ENCODE results near the gene TLX1.
"Not testable (repeated sequence)": the region's sequence is repeated elsewhere in the genome, so short reads cannot be mapped to it uniquely, and the experiment has no call there.

The TLX1 gene

GRCh38 chr10:101154506-101154905 lies 23.4 kb downstream of the TLX1 start:
- not testable (repeated sequence) for DNase-seq

GRCh38 chr10:101155896-101156295 lies 24.8 kb downstream of the TLX1 start:
- no peak for DNase-seq

DNA sequence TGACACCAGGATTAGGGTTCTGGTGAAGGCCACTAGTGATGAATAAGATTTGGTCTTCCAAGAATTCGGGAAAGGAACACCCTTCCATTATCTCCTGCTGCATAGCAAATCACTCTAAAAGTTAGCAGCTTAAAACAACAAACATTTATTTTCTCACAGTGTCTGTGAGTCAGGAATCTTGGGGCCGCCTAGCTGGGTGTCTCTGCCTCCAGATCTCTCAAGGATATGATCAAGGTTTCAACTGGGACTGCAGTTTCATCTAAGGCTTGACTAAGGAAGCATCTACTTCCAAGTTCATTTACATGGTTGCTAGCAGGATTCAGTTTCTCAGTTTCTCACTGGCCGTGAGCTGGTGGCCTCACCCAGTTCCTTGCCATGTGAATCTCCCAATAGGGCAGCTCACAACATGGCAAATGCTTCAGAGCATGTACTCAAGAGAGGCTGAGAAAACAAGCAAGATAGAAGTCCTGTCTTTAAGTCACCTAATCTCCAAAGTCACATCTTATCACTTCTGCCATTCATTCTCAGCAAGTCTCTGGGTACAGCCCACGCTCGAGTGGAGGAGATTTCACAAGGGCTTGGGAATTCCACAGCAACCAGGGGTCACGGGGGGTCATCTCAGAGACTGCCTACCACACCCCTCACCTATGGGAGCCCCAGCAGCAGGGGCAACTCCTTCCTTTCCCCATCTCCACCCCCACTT lies 26.8 kb downstream of the TLX1 start:
- DNase-seq: no peak

GRCh38 chr10:101158459-101159058 lies 27.5 kb downstream of the TLX1 start:
- DNase-seq: no peak

DNA sequence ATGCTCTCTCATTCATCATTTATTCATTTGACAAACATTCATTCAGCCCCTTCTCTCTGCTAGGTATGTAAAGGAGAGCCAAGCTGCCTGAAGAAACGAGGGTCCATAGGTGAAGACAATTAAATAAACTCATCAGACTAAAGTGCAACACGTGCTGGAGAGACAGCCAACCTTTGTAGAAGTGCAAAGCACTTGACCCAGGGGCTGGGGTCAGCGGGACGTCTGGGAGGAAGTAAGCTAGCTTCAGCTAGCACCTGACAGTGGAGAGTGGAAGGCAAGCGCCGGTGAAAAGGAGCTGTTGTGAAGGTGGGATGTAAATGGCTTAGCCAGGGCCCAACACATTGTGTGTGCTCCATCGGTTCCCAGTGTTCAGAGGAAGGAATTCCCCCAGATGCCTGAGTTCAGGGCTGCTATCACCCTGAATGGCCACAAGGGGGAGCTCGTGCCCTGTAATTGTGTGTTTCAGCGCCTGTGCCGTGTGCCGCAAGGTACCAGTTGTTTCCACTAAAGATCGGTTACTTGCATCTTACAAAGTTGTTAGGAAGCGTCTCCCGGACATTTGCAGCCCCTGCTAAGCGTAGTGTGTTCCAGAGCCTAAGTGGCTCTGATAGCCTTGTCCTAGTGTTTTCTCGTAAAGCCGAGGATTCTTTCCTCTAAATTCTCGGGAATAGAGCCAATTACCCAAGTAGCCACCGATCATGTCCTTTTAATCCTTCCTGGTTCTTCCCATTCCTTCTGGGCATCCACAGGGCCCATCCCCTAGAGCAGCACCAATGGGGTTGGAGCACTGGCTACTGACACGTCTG lies 30.6 kb downstream of the TLX1 start:
- DNase-seq: peak; percentile 91 to 95

GRCh38 chr10:101162677-101163076 lies 31.6 kb downstream of the TLX1 start:
- no peak for DNase-seq

DNA sequence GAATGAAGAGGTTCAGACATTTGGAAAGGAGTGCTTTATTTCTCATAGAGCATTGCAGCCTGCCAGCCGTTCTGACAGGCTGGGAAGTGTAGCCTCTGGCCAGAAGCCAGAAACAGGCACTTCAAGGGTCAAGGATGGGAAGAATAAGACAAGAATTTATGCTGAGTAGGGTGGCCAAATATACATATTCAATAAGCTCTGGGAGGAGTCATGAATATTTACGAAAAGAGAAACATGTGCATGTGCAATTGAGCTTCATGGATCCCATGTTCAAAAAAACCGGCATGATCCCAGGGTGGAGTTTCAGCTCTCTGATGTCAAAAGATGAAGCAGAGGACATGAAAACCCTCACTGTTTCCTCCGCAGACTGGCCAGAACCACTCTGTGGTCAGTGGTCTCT lies 32.9 kb downstream of the TLX1 start:
- DNase-seq: no peak

- no peak for DNase-seq
Observed at GRCh38 chr10:101165736-101166135, 34.6 kb downstream of the TLX1 start.

DNA sequence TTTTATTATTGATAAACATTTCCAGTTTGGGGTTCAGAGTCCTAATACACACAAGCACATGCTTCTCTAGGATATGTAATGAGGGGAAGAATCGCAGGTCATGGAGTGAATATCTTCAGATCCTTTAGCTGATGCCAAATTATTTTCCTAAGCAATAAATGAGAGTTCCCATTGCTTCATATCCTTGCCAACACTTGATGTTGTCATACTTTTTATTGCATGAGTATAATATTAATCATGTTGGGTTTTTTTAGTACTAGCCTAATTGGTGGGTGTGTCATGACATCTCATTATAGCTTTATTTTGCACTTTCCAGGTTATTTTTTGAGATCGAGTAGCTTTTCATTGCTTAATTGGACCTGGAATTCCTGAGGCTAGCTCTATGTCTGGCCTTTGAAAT lies 35.3 kb downstream of the TLX1 start:
- no peak for DNase-seq

DNA sequence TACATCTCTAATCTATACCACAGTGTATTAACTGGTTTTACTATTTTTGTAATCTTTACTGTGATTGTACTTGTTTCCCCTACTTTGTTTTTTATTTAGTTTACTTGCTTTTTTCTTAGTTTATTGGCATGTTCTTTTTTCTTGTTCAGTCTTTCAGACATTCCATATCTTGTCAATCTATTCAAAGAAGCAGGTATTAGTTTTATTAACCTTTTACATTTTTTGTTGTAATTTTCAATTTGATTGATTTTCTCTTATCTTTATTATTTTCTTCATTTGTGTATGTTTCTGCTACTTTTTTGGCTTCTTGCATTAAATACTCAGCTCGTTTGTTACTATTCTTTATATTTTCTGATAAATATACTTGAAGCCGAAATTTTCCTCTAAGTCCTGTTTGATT lies 41.6 kb downstream of the TLX1 start:
- DNase-seq: no peak

- DNase-seq: no peak
Observed at GRCh38 chr10:101174319-101174718, 43.2 kb downstream of the TLX1 start.

GRCh38 chr10:101176577-101176976 lies 45.5 kb downstream of the TLX1 start:
- DNase-seq: no peak

DNA sequence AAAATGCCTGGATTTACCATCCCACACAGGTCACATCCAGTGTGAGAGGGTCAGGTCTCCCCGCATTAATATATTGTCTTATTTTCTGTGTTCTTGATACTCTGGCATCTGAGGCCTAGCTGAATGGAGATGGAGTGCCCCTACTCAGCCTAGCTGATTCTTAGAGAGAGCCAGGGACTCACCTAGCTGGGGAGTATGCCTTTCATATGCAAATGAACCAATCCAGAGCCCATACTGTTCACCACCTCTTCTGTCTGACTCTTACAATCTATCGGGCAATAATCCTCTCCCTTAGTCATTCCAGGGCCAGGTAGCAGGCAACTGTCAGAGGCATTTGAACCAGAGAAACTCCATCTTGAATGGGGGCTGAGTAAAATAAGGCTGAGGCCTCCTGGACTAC lies 51.8 kb downstream of the TLX1 start:
- no peak for DNase-seq

- no peak for DNase-seq
Observed at GRCh38 chr10:101183458-101184183, 52.5 kb downstream of the TLX1 start.
